Neural progenitor cell (in vitro differentiated cells): Measurements from ENCODE around the gene COX5A.

Source experiments
- CTCF ChIP-seq: fragments of 200-600 bp; sonication (generic); IDR thresholded peaks from 2 replicates; pipeline ENCODE4 v1.5.1; 2017; ENCODE audit warnings: antibody characterized with exemption, mild to moderate bottlenecking
- EZH2 ChIP-seq: fragments of 200-600 bp; sonication (generic); IDR thresholded peaks from 2 replicates; pipeline ENCODE4 v1.6.1; 2017; ENCODE audit warnings: antibody characterized with exemption, mild to moderate bottlenecking, moderate library complexity
- EZH2phosphoT487 ChIP-seq: fragments of 200-600 bp; sonication (generic); IDR thresholded peaks from 2 replicates; pipeline ENCODE4 v1.6.1; 2017; ENCODE audit warnings: antibody characterized with exemption

DNA sequence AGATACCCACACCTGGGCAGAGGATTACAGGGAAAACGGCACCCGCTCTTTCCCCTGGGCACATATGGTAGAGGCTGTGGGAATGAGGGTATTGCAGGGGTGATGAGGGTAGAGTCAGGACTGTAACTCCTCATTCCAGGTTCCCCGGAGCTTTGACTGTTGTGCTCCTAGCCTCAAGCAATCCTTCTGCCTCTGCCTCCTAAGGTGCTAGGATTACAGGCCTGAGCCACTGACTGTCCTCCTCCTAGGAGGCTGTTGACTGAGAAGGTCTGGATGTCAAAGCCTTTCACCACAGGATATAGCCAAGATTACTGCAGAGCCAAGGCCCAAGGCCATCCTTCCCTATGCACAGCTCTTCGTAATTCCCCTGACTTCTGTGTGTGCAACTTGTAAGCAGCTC, 49.2 kb downstream of the COX5A start:
- TF ChIP-seq CTCF (no peak), EZH2 (no peak), EZH2phosphoT487 (no peak)
